ENCODE data around the gene PCED1B.

- no peak for TF ChIP-seq CTCF (IDR thresholded peaks at IDR 0.05; ENCODE audit: low read depth, low read length)
- no peak for TF ChIP-seq POLR2A (IDR thresholded peaks at IDR 0.05; ENCODE audit: extremely low read depth, insufficient read length)
Observed at GRCh38 chr12:47078086-47078395, 1.4 kb upstream of the PCED1B start.
